HEK293 (cell line): Measurements from ENCODE around the gene CNBP.

Experiments
- RBAK ChIP-seq: fragments of 450-650 bp; formaldehyde crosslinking; IDR thresholded peaks from 2 replicates; pipeline ENCODE4 v1.5.1; 2016; ENCODE audit warnings: missing biosample characterization, missing genetic modification characterization
- ZNF274 ChIP-seq, 2 experiments: fragments of 200-500 bp in 1 of 2; fragments of 450-650 bp in 1 of 2; sonication (Bioruptor generic) in 1 of 2; formaldehyde crosslinking in 1 of 2; IDR thresholded peaks; 2 replicates each; pipeline versions ENCODE4 v1.5.1 to v1.6.1; 2014 to 2016; ENCODE audit warnings: borderline replicate concordance in 1 of 2, inconsistent platforms in 1 of 2, low read length in 1 of 2, missing biosample characterization in 1 of 2, missing genetic modification characterization in 1 of 2
- ZNF585B ChIP-seq: fragments of 450-650 bp; formaldehyde crosslinking; IDR thresholded peaks from 2 replicates; pipeline ENCODE4 v1.5.1; 2016; ENCODE audit warnings: missing biosample characterization, missing genetic modification characterization
- ZNF768 ChIP-seq: fragments of 450-650 bp; formaldehyde crosslinking; IDR thresholded peaks from 2 replicates; pipeline ENCODE4 v1.5.1; 2018; ENCODE audit warnings: missing biosample characterization, mild to moderate bottlenecking, missing genetic modification characterization
- TF ChIP-seq, protein P1 (sequence below): fragments of 450-650 bp; formaldehyde crosslinking; IDR thresholded peaks from 2 replicates; pipeline ENCODE4 v1.5.1; 2016; ENCODE audit warnings: missing biosample characterization, missing genetic modification characterization
- TF ChIP-seq, protein P2 (sequence below): fragments of 450-650 bp; formaldehyde crosslinking; IDR thresholded peaks from 2 replicates; pipeline ENCODE4 v1.5.1; 2017; ENCODE audit warnings: missing biosample characterization, missing genetic modification characterization

GRCh38 chr3:129182390-129183185 is 1.1 kb downstream of the CNBP start:
- TF ChIP-seq ZNF274 (IDR thresholded peaks at IDR 0.05; ENCODE audit: low read length) (no peak), ZNF274 (tag by site-specific recombination; IDR thresholded peaks at IDR 0.05; ENCODE audit: borderline replicate concordance) (no peak), RBAK (tag by site-specific recombination) (no peak), ZNF585B (tag by site-specific recombination) (no peak), ZNF768 (tag by site-specific recombination) (no peak)
- TF ChIP-seq, protein P1, sequence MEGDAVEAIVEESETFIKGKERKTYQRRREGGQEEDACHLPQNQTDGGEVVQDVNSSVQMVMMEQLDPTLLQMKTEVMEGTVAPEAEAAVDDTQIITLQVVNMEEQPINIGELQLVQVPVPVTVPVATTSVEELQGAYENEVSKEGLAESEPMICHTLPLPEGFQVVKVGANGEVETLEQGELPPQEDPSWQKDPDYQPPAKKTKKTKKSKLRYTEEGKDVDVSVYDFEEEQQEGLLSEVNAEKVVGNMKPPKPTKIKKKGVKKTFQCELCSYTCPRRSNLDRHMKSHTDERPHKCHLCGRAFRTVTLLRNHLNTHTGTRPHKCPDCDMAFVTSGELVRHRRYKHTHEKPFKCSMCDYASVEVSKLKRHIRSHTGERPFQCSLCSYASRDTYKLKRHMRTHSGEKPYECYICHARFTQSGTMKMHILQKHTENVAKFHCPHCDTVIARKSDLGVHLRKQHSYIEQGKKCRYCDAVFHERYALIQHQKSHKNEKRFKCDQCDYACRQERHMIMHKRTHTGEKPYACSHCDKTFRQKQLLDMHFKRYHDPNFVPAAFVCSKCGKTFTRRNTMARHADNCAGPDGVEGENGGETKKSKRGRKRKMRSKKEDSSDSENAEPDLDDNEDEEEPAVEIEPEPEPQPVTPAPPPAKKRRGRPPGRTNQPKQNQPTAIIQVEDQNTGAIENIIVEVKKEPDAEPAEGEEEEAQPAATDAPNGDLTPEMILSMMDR: no peak
- TF ChIP-seq, protein P2, sequence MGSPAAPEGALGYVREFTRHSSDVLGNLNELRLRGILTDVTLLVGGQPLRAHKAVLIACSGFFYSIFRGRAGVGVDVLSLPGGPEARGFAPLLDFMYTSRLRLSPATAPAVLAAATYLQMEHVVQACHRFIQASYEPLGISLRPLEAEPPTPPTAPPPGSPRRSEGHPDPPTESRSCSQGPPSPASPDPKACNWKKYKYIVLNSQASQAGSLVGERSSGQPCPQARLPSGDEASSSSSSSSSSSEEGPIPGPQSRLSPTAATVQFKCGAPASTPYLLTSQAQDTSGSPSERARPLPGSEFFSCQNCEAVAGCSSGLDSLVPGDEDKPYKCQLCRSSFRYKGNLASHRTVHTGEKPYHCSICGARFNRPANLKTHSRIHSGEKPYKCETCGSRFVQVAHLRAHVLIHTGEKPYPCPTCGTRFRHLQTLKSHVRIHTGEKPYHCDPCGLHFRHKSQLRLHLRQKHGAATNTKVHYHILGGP (tag by site-specific recombination): no peak
